NT2/D1 (cell line): ENCODE results near the gene SLC4A1AP.
"Not testable (repeated sequence)": the region's sequence is repeated elsewhere in the genome, so short reads cannot be mapped to it uniquely, and the experiment has no call there.

Experiments
- DNase-seq: peaks from one replicate; pipeline ENCODE4 v3.0.0-alpha.2; 2011; ENCODE audit warnings: low read depth, low spot score
- H3K27me3 ChIP-seq: 2 replicates; pipeline ENCODE4 v1.6.0; 2011; ENCODE audit warnings: mild to moderate bottlenecking; ENCODE audit not compliant: insufficient read length, insufficient read depth
- H3K36me3 ChIP-seq: 2 replicates; pipeline ENCODE4 v1.6.1; 2011; ENCODE audit warnings: mild to moderate bottlenecking, low read length, mixed read lengths; ENCODE audit not compliant: insufficient read depth, insufficient read length
- H3K4me1 ChIP-seq: 2 replicates; pipeline ENCODE4 v1.5.1; 2011; ENCODE audit not compliant: insufficient read depth, insufficient read length
- H3K4me3 ChIP-seq: 2 replicates; pipeline ENCODE4 v1.5.1; 2011; ENCODE audit warnings: low read depth; ENCODE audit not compliant: insufficient read length
- H3K9ac ChIP-seq: 2 replicates; pipeline ENCODE4 v1.6.0; 2011; ENCODE audit warnings: low read depth; ENCODE audit not compliant: insufficient read length
- H3K9me3 ChIP-seq: 2 replicates; pipeline ENCODE4 v1.5.1; 2011; ENCODE audit warnings: mild to moderate bottlenecking, low read length; ENCODE audit not compliant: insufficient read depth
- SUZ12 ChIP-seq: IDR thresholded peaks from 2 replicates; pipeline ENCODE4 v1.6.1; 2011; ENCODE audit not compliant: insufficient read length, insufficient read depth; ENCODE audit errors: extremely low read depth
- YY1 ChIP-seq: IDR thresholded peaks from 2 replicates; pipeline ENCODE4 v1.6.1; 2011; ENCODE audit not compliant: insufficient read length, insufficient read depth
- ZNF274 ChIP-seq: IDR thresholded peaks from 2 replicates; pipeline ENCODE4 v1.6.1; 2011; ENCODE audit warnings: mild to moderate bottlenecking, low read depth, low read length

SLC4A1AP gene

DNA sequence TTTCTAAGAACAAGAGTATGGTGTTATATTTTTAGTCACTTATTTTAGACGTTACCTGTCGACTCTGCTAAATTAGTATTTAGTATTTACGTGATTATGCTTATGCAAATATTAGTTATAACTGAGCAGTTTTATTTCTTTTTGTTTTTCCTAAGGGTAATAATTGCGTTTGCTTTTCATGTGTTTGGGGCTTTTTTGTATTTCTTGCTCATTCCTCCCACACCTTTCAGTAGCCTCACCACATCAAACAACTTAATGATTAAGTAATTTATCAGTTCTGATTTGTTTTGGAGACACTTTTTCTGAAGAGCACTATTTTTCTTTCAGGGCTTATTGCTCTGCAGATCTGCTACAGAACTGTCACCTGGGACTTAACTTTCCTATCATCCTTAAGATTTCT is 7.5 kb downstream of the SLC4A1AP start:
- TF ChIP-seq ZNF274: no peak
- no peak for TF ChIP-seq SUZ12
- no peak for TF ChIP-seq YY1
- peaks cover 46% of the 10 kb centered on the region for H3K36me3 ChIP-seq

DNA sequence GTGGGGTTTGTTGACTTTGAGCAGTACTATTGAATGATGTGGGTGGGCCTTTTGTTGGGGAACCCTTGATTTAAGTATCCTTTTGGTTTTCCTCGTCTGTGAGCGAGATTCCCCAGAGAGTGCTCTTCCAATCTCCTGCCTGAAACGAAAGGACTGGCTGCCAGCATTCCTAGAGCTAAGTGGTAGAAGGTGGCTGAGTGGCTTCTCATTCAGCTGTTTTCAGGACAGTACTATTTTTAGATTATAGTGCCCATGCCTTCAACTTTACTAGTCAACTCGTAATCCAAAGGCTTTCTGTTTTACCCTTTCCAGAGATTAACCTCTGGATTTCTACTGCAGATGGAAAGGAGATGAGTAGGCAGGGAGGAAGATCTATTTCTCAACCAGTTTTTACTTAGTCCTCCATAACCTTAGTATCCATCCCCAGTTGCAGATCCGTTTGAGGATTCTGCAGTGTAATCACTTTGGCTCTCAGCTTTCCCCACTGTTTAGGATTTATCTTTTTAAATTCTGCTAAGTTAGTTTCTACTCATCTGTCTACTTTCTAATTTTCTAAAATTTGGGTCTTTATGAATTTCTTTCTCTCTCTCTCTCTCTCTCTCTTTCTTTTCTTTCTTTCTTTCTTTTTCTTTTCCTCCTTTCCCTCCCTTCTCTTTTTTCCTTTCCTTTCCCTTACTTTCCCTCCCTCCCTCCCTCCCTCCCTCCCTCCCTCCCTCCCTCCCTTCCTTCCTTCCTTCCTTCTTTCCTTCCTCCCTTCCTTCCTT is 9.2 kb downstream of the SLC4A1AP start:
- Histone ChIP-seq H3K4me1 (no peaks in the 10 kb centered on the region), H3K9ac (no peak overlapping the region), H3K27me3 (no peaks in the 10 kb centered on the region), H3K36me3 (peaks cover 49% of the 10 kb centered on the region), H3K9me3 (no peaks in the 10 kb centered on the region), H3K4me3 (no peak overlapping the region)
- DNase-seq: no peak
- TF ChIP-seq YY1 (no peak), ZNF274 (no peak), SUZ12 (no peak)

More for the DNA sequence above, 7.5 kb downstream of the SLC4A1AP start:
- Histone ChIP-seq H3K9ac (no peak overlapping the region), H3K9me3 (no peaks in the 10 kb centered on the region), H3K4me1 (no peaks in the 10 kb centered on the region), H3K4me3 (no peak overlapping the region), H3K27me3 (no peaks in the 10 kb centered on the region)
- DNase-seq: no peak

- DNase-seq: no peak
- H3K4me3 ChIP-seq: no peak overlapping the region
- peaks cover 46% of the 10 kb centered on the region for H3K36me3 ChIP-seq
- H3K4me1 ChIP-seq: no peaks in the 10 kb centered on the region
- no peak overlapping the region for H3K9ac ChIP-seq
- TF ChIP-seq ZNF274 (no peak), SUZ12 (no peak), YY1 (no peak)
- no peaks in the 10 kb centered on the region for H3K27me3 ChIP-seq
- no peaks in the 10 kb centered on the region for H3K9me3 ChIP-seq
These were observed 16.9 kb downstream of the SLC4A1AP start for GRCh38 chr2:27680571-27680970.

GRCh38 chr2:27681841-27682240 is 18.2 kb downstream of the SLC4A1AP start:
- H3K4me1 ChIP-seq: no peaks in the 10 kb centered on the region
- no peaks in the 10 kb centered on the region for H3K9me3 ChIP-seq
- DNase-seq: no peak
- no peak overlapping the region for H3K9ac ChIP-seq
- no peak overlapping the region for H3K4me3 ChIP-seq
- peaks cover 53% of the 10 kb centered on the region for H3K36me3 ChIP-seq
- H3K27me3 ChIP-seq: no peaks in the 10 kb centered on the region
- no peak for TF ChIP-seq YY1

DNA sequence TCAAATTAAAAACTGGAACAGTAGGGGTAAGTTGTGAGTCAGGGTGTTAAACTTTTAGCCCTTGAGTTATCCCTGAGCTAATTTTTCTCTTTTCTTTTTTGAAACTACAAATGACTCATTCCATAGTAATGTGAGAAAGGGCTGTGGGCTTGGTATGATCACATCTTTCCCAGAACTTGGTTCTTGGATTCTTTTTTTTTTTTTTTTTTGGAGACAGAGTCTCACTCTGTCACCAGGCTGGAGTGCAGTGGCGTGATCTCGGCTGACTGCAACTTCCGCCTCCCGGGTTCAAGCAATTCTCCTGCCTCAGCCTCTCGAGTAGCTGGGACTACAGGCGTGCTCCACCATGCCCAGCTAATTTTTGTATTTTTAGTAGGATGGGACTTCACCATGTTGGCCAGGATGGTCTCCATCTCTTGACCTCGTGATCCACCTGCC is 18.7 kb downstream of the SLC4A1AP start:
- H3K9me3 ChIP-seq, H3K4me3 ChIP-seq, H3K9ac ChIP-seq, DNase-seq, H3K4me1 ChIP-seq, H3K27me3 ChIP-seq: not testable (repeated sequence)
- peaks cover 53% of the 10 kb centered on the region for H3K36me3 ChIP-seq

- TF ChIP-seq SUZ12: no peak
- TF ChIP-seq ZNF274: no peak
- TF ChIP-seq YY1: no peak
- Histone ChIP-seq H3K9ac (no peak overlapping the region), H3K4me3 (no peak overlapping the region), H3K27me3 (no peaks in the 10 kb centered on the region), H3K9me3 (no peaks in the 10 kb centered on the region), H3K36me3 (peaks cover 52% of the 10 kb centered on the region), H3K4me1 (no peaks in the 10 kb centered on the region)
- DNase-seq: peak; percentile 97
These were observed 19.8 kb downstream of the SLC4A1AP start for GRCh38 chr2:27683390-27684071.

- not testable (repeated sequence) for H3K9ac ChIP-seq, H3K27me3 ChIP-seq, H3K4me3 ChIP-seq, DNase-seq, H3K9me3 ChIP-seq, H3K4me1 ChIP-seq
- peaks cover 53% of the 10 kb centered on the region for H3K36me3 ChIP-seq
These were observed 21.3 kb downstream of the SLC4A1AP start for GRCh38 chr2:27685006-27685405.

GRCh38 chr2:27685577-27685976 is 21.9 kb downstream of the SLC4A1AP start:
- H3K36me3 ChIP-seq: peaks cover 53% of the 10 kb centered on the region
- H3K27me3 ChIP-seq: no peaks in the 10 kb centered on the region
- no peak for DNase-seq

More at GRCh38 chr2:27685577-27685976, 21.9 kb downstream of the SLC4A1AP start:
- H3K4me3 ChIP-seq: no peak overlapping the region
- H3K9me3 ChIP-seq: no peaks in the 10 kb centered on the region
- H3K4me1 ChIP-seq: no peaks in the 10 kb centered on the region
- H3K9ac ChIP-seq: no peak overlapping the region
- TF ChIP-seq ZNF274 (no peak), SUZ12 (no peak), YY1 (no peak)
